ENCODE data around the gene EPN2. TPM values are rescaled to one million over a fixed set of nuclear protein-coding genes. Genes with fewer than 3 reads are reported as not detected.

EPN2 gene
- total RNA-seq, 2 donors from 2014 or later: 28.7 to 47.9 TPM

DNA sequence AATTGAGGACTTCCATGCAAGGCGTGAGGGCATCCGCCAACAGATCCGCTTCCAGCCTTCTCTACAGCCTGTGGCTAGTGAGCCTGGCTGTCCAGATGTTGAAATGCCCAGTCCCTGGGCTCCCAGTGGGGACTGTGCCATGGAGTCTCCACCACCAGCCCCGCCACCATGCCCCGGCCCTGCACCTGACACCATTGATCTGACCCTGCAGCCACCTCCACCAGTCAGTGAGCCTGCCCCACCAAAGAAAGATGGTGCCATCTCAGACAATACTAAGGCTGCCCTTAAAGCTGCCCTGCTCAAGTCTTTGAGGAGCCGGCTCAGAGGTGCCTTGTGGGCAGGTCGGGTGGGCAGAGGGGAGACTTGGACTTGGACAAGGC lies 144.2 kb downstream of the EPN2 start:
- Histone ChIP-seq H3K9me3 (no peaks in the 10 kb centered on the region), H3K27ac (peak overlapping the region in 1 of 2 donors; percentile 3), H3K4me1 (ENCODE audit: control insufficient read depth in 1 of 2, low read depth in 2 of 2) (peaks cover 32 to 77% of the 10 kb centered on the region in 2 donors), H3K36me3 (peaks cover 26% of the 10 kb centered on the region), H3K27me3 (replicated peaks; ENCODE audit: insufficient read depth) (no peaks in the 10 kb centered on the region), H3K4me3 (no peak overlapping the region)
- DNase-seq (ENCODE audit: low spot score) (no peak), ATAC-seq (ENCODE audit: insufficient number of reproducible peaks, low FRiP score, low read depth) (no peak)
- TF ChIP-seq, protein P1, sequence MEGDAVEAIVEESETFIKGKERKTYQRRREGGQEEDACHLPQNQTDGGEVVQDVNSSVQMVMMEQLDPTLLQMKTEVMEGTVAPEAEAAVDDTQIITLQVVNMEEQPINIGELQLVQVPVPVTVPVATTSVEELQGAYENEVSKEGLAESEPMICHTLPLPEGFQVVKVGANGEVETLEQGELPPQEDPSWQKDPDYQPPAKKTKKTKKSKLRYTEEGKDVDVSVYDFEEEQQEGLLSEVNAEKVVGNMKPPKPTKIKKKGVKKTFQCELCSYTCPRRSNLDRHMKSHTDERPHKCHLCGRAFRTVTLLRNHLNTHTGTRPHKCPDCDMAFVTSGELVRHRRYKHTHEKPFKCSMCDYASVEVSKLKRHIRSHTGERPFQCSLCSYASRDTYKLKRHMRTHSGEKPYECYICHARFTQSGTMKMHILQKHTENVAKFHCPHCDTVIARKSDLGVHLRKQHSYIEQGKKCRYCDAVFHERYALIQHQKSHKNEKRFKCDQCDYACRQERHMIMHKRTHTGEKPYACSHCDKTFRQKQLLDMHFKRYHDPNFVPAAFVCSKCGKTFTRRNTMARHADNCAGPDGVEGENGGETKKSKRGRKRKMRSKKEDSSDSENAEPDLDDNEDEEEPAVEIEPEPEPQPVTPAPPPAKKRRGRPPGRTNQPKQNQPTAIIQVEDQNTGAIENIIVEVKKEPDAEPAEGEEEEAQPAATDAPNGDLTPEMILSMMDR (IDR thresholded peaks at IDR 0.05): no peak

DNA sequence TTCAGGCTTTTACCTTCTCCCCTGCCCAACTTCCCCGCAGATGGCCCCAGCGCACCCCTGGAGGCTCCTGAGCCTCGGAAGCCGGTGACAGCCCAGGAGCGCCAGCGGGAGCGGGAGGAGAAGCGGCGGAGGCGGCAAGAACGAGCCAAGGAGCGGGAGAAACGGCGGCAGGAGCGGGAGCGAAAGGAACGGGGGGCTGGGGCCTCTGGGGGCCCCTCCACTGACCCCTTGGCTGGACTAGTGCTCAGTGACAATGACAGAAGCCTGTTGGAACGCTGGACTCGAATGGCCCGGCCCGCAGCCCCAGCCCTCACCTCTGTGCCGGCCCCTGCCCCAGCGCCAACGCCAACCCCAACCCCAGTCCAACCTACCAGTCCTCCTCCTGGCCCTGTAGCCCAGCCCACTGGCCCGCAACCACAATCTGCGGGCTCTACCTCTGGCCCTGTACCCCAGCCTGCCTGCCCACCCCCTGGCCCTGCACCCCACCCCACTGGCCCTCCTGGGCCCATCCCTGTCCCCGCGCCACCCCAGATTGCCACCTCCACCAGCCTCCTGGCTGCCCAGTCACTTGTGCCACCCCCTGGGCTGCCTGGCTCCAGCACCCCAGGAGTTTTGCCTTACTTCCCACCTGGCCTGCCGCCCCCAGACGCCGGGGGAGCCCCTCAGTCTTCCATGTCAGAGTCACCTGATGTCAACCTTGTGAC lies 144.7 kb downstream of the EPN2 start:
- no peaks in the 10 kb centered on the region for H3K9me3 ChIP-seq
- peaks cover 30 to 78% of the 10 kb centered on the region in 2 donors for H3K4me1 ChIP-seq (ENCODE audit: control insufficient read depth in 1 of 2, low read depth in 2 of 2)
- no peak overlapping the region for H3K4me3 ChIP-seq
- ATAC-seq (ENCODE audit: insufficient number of reproducible peaks, low FRiP score, low read depth): no peak
- DNase-seq (ENCODE audit: low spot score): no peak
- H3K27me3 ChIP-seq (replicated peaks; ENCODE audit: insufficient read depth): no peaks in the 10 kb centered on the region
- peak overlapping the region; percentile 34 to 99 for H3K27ac ChIP-seq
- H3K36me3 ChIP-seq: peaks cover 26% of the 10 kb centered on the region
- TF ChIP-seq, protein P1 (IDR thresholded peaks at IDR 0.05): no peak

DNA sequence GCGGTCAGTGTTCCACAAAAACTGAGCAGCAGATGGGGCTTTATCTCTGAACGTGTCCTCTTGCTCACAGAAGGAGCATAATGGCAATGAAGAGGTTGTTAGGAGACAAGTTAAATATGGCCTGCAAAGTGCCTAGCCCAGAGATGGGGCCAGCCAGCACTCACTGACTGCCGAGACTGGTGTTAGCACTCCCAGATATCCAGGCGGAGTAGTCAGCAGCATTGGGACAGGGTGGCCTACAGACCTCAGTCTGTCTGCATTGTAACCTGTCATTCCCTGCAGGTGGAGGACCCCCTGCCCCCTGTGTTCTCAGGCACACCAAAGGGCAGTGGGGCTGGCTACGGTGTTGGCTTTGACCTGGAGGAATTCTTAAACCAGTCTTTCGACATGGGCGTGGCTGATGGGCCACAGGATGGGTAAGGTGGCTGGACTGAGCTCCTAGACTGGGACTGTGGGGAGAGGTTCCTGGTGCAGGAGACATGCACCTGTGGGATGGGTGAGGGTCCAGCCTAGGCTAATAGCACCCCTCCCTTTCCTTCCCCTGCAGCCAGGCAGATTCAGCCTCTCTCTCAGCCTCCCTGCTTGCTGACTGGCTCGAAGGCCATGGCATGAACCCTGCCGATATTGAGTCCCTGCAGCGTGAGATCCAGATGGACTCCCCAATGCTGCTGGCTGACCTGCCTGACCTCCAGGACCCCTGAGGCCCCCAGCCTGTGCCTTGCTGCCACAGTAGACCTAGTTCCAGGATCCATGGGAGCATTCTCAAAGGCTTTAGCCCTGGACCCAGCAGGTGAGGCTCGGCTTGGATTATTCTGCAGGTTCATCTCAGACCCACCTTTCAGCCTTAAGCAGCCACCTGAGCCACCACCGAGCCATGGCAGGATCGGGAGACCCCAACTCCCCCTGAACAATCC lies 145.6 kb downstream of the EPN2 start:
- DNase-seq (ENCODE audit: low spot score): no peak
- Histone ChIP-seq H3K4me3 (no peak overlapping the region), H3K27ac (peak overlapping the region; percentile 34 to 99), H3K36me3 (peaks cover 26% of the 10 kb centered on the region), H3K9me3 (no peaks in the 10 kb centered on the region), H3K27me3 (replicated peaks; ENCODE audit: insufficient read depth) (no peaks in the 10 kb centered on the region), H3K4me1 (ENCODE audit: control insufficient read depth in 1 of 2, low read depth in 2 of 2) (peaks cover 35 to 83% of the 10 kb centered on the region in 2 donors)
- TF ChIP-seq, protein P1 (IDR thresholded peaks at IDR 0.05): no peak
- ATAC-seq (ENCODE audit: insufficient number of reproducible peaks, low FRiP score, low read depth): no peak

DNA sequence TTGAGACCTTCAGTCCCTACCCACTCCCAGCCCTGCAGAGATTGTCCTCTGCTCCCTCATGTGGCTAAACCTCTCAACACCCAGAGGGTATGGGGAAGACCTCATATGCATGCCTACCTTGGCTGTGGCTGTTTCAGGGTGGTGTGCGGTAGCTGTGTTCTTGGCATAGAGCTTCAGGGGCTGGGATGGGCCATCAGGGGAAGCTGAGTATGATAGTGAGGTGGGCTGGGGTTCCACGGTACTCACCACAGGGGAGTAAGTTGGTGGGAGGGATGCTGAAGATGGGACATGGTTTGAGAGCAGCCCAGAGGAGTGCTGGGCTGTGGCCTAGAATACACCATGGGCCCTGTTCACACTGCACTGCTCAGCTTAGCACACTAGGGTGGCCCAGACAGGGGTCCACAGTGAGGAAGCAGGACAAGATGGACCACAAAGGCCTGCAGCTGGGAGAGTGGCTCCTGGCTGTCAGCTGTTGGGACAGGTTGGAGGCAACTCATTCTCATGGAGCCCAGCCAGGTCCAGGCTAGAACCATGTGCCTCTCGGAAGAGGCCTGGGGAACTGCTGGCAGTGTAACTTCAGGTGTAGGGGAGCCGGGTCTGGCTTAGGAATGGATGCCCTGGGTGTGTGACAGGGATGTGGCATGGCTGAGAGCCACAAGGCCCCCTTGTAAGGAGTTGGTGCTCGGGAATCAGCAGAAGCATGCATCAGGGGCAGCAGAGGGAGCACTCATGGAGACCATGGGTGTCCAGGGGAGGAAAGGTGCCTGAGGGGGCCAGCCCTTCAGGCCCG lies 146.7 kb downstream of the EPN2 start:
- peak overlapping the region; percentile 69 for H3K4me3 ChIP-seq
- no peaks in the 10 kb centered on the region for H3K9me3 ChIP-seq
- H3K4me1 ChIP-seq (ENCODE audit: control insufficient read depth in 1 of 2, low read depth in 2 of 2): peaks cover 46 to 91% of the 10 kb centered on the region in 2 donors
- peak overlapping the region; percentile 98 to 99 for H3K27ac ChIP-seq
- ATAC-seq (ENCODE audit: insufficient number of reproducible peaks, low FRiP score, low read depth) (no peak), DNase-seq (ENCODE audit: low spot score) (no peak)
- no peaks in the 10 kb centered on the region for H3K27me3 ChIP-seq (replicated peaks; ENCODE audit: insufficient read depth)
- TF ChIP-seq, protein P1 (IDR thresholded peaks at IDR 0.05): no peak
- peaks cover 26% of the 10 kb centered on the region for H3K36me3 ChIP-seq
